HG03175 (cell line): ENCODE results near the gene SNAP29.
"Not testable (repeated sequence)": the region's sequence is repeated elsewhere in the genome, so short reads cannot be mapped to it uniquely, and the experiment has no call there.

ENCODE experiments used
- ATAC-seq: cut with Tn5 transposase; IDR thresholded peaks from one replicate; pipeline ENCODE4 v1.9.1; 2021; ENCODE audit warnings: mild to moderate bottlenecking, moderate library complexity; ENCODE audit not compliant: unreplicated experiment

The SNAP29 gene

GRCh38 chr22:20897737-20898136 lies 38.9 kb downstream of the SNAP29 start:
- not testable (repeated sequence) for ATAC-seq

- no peak for ATAC-seq
Observed at GRCh38 chr22:20899827-20900423, 41.1 kb downstream of the SNAP29 start.

- ATAC-seq, result not testable (repeated sequence)
Observed at GRCh38 chr22:20901093-20902033, 42.6 kb downstream of the SNAP29 start.

- ATAC-seq, result no peak
Observed at GRCh38 chr22:20903093-20903492, 44.3 kb downstream of the SNAP29 start.

- no peak for ATAC-seq
Observed at GRCh38 chr22:20904008-20904979, 45.5 kb downstream of the SNAP29 start.

GRCh38 chr22:20904980-20905355 lies 46.2 kb downstream of the SNAP29 start:
- no peak for ATAC-seq

GRCh38 chr22:20905415-20906386 lies 46.9 kb downstream of the SNAP29 start:
- no peak for ATAC-seq

GRCh38 chr22:20906387-20906767 lies 47.6 kb downstream of the SNAP29 start:
- no peak for ATAC-seq

- ATAC-seq, result not testable (repeated sequence)
Observed at GRCh38 chr22:20908717-20909116, 49.9 kb downstream of the SNAP29 start.

- no peak for ATAC-seq
Observed at GRCh38 chr22:20909543-20910303, 50.9 kb downstream of the SNAP29 start.

GRCh38 chr22:20912494-20912893 lies 53.7 kb downstream of the SNAP29 start:
- ATAC-seq, result no peak

- ATAC-seq, result peak; percentile 92
Observed at GRCh38 chr22:20916916-20917810, 58.4 kb downstream of the SNAP29 start, which contains the start of gene CRKL. Gene CRKL, plus strand, starts transcription at chr22:20917407. Its CDS starts 528 bp downstream, at chr22:20917935.

GRCh38 chr22:20918663-20919218 lies 59.9 kb downstream of the SNAP29 start:
- ATAC-seq, result no peak

- ATAC-seq, result no peak
Observed at GRCh38 chr22:20919718-20920117, 60.9 kb downstream of the SNAP29 start.

- no peak for ATAC-seq
Observed at GRCh38 chr22:20920881-20921203, 62.0 kb downstream of the SNAP29 start.

- ATAC-seq, result no peak
Observed at GRCh38 chr22:20922141-20922751, 63.4 kb downstream of the SNAP29 start.

GRCh38 chr22:20926243-20926642 lies 67.4 kb downstream of the SNAP29 start:
- no peak for ATAC-seq
